GM12801 (cell line): ENCODE results near the gene FAM168A.

Experiments used
- CTCF ChIP-seq: IDR thresholded peaks from one replicate; pipeline ENCODE4 v1.5.1; 2011; ENCODE audit warnings: control low read depth; ENCODE audit not compliant: insufficient read length; ENCODE audit errors: extremely low read depth

FAM168A gene

GRCh38 chr11:73637012-73637411 is 39.1 kb upstream of the FAM168A start:
- TF ChIP-seq CTCF: no peak

GRCh38 chr11:73636249-73636648 is 38.3 kb upstream of the FAM168A start:
- TF ChIP-seq CTCF: no peak

- TF ChIP-seq CTCF: no peak
Measured at GRCh38 chr11:73635721-73636120, 37.8 kb upstream of the FAM168A start.

- no peak for TF ChIP-seq CTCF
Measured at GRCh38 chr11:73633999-73634398, 36.1 kb upstream of the FAM168A start.

- no peak for TF ChIP-seq CTCF
Measured at GRCh38 chr11:73632996-73633395, 35.1 kb upstream of the FAM168A start.

- TF ChIP-seq CTCF: no peak
Measured at GRCh38 chr11:73629907-73630306, 32.0 kb upstream of the FAM168A start.

GRCh38 chr11:73625696-73626318 is 27.9 kb upstream of the FAM168A start:
- TF ChIP-seq CTCF: no peak
